Inflammatory macrophage treated with lipopolysaccharide for 4 hours (primary cell): ENCODE data around the gene FER.
"Not testable (repeated sequence)": the region's sequence is repeated elsewhere in the genome, so short reads cannot be mapped to it uniquely, and the experiment has no call there.

ENCODE experiments used
- DNase-seq: peaks from one replicate; pipeline ENCODE4 v3.0.0-alpha.2; 2020

FER gene

DNA sequence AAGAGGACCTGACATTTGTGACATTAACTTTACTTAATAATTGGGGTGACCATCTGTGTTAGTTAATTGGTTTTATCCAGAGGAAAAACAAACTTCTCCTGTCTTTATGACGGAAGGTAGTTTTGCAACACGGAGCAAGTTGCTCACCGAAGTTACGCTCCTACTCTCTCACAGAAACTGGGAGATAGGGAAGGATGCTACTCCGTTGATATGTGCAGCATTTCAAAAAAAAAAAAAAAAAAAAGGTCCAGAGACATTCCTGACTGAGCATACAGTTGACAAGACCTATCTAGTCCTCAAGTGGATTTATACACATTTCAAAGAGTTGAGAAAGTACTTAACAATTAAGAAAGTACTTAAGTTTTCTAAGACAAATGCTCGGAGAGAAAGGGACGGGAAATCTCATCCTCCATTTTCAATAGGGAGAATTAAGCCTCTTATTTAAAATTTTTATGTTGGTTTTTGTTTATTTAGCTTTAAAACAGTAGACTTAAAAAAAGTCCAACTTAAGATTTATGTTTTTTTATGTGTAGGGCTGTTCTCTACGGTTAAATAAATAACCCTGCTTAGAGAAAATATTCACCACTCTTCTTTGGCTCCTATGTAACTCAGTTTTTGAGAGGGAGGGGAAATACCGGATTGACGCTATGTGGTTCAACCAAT lies 455 bp upstream of the FER start:
- no peak for DNase-seq

DNA sequence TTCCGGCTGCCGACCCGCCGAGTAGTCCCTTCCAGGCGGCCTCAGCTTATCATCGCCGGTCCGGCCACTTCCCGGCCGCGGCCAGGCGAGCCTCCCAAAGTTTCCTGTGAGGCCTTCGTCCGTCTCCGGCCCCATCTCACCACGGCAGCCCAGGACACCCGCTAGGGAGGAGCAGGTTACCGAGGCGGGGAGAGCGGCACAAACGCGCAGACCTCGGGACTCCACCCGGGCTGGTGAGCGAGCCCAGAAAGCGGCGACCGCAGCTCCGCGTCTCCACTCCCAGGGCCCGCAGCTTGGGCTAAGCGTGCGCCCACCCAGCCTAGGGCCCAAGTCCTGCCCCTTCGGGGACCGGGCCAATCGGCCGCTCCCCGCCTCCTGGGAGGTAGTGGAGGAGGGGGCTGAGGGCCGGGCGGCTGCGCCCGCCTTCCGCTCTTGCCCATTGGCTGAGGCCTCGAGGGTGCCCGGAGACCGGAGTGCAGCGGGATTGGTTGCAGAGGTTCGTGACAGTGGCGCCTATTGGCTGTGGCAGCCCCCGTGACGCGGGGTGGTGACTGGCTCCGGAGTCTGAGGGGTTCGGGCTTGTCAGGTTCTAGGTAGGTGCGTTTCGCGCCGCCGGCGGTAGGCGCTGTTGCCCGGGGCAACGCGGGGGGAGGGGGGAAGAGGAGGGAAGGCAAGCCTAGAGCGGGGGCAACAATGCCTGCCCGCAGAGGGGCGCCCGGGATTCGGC lies 867 bp downstream of the FER start:
- peak; percentile 98 for DNase-seq

DNA sequence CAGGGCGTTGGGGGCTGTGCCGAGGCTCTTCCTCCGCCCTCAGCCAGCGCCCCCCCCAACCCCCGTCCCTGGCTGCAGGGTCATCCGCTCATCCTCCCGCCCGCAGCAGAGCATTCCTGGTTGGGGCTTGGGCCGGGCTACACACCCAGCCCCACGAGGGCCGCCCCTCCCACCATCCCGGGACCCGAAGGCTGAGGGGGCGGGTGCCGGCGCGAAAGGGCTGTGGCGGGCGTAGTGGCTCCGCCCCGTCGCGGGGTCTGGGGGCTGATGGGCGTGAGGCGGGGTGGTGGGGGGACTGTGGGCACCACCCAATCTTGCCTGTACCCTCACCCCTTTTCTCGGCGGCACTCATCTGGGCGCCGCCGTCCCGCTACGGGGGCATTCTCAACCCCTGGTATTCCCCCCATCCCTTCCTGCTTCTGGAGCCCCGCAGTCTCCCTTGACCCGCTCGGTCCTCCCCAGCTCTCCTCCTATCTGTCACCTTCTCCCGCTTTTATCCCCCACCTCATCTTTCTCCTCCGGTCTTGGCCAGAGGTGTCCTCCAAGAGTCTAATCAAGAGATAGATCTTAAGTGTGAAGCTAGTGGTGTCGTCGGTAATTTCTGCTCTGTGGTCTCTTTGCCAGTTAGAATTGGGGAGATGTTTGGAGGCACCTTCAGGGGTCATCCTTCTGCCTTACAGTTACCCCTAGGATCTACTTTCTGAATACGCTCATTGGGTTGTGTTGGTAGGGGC lies 1.6 kb downstream of the FER start:
- DNase-seq = no peak

DNA sequence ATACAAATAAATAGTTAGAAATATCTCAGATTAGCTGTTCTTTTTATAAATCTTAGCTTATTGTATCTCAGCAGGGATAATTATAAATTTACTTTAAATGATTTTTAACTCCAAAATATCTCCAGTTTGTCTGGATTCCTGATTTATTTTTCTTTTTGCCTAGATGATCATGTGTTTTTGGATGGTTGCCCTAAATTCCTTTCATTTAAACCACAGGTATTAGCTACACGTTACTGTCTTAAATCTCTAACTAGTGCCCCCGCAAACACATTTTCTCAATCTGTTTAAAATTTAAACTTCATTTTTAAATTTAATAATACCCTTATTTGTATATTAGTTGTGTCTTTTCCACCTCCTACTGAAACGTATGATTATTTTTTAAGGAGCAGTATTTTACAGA lies 5.6 kb downstream of the FER start:
- no peak for DNase-seq

DNA sequence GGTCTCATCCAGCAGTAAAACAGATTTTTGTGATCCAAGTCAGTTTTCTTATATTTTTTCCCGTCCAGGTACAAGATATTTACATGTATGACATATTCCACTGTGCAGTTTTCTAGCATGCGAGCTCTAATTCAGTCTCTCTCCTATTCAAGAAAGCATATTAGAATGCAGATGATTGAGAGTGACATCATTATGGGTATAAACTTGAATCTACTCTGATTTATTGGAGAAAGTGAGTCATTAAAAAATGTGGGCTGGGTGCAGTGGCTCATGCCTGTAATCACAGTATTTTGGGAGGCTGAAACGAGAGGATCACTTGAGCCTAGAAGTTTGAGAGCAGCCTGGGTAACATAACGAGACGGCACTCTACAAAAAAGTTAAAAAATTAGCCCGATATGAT lies 6.2 kb downstream of the FER start:
- no peak for DNase-seq

DNA sequence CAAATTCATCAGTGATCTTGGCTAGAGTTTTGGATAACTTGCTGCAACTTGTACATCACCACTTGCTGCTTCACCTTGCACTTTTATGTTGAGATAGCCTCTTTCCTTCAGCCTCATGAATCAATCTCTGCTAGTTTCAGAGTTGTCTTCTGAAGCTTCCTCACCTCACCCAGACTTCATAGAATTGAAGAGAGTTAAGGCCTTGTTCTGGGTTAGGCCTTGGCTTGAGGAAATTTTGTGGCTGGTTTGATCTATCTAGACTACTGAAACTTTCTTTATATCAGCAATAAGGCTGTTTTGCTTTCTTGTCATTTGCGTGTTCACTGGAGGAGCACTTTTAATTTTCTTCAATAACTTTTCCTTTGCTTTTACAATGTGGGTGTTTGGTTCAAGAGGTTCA lies 12.8 kb downstream of the FER start:
- DNase-seq = no peak

DNA sequence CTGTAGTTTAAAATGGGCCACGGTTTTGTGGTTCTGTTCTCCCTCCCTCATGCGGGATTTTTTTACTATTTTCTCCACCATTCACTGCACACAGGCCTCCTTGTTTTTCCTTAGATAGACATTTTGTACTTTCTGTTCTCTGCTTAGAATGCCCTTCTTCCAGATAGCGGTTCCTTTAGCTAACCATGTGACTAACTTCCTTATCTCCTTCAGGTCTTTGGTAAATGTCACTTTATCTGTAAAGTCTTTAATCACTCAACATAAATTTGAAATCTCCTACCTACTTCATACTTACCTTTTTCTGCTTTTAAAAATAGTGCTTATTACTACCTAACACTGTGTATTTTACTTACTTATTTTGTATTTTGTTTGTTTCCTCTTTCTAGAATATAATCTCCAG lies 15.0 kb downstream of the FER start:
- no peak for DNase-seq

DNA sequence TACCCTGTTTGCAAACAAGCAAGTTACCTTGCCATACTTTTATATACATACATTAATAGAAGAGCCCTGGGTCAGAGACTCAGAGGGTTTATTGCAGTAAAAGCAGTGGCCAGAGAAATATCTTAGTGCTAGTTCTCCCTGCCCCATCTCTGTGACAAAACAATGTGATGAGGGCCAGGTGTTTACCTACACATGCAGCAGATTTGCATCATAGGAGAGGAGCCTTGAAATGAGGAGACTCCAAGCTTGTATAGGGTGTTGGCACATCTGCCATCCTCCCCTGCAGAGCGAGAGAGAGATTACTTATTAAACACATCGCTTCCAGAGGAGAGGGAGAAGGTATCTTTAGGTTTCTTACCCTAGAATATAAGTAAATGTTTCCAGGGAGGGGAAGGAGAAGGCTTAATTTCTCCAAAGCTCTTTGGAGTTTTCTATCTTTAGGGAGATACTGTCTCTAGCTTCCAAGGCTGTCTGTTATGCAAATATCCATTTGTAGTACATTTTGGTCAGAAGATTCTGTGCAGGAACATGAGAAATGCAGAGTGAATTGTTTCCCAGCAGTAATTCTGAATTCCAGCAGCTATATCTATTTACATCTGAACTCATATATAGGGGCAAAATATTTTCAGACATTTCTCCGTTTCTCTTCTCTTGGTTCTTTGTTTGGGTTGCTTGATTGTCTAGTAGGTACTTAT lies 15.7 kb downstream of the FER start:
- no peak for DNase-seq

DNA sequence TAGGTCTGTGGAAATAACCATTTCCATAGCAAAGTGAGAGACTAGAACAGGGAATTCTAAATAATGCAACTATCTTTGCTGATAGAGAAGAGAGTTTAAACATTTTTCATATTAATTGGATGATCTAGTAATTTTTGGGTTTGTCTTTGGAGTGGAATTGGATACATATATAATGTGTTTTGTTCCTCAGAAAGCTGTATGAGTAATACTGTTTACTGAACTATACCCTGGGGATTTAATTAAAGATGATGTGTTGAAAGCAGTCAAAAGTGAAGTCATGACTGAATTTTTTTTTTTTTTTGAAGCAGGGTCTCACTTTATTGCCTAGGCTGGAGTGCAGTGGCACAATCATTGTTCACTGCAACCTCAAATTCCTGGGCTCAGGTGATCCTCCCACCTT lies 17.9 kb downstream of the FER start:
- DNase-seq = no peak

DNA sequence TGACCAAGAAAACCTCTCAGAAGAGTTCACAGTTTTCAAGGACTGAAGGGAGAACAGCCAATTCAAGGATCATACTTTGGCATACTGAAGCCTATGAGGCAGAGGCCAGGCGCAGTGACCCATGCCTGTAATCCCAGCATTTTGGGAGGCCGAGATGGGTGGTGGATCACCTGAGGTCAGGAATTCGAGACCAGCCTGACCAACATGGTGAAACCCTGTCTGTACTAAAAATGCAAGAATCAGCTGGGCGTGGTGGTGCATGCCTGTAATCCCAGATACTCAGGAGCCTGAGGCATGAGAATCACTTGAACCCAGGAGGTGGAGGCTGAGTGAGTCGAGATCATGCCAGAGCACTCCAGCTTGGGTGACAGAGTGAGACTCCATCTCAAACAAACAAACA lies 19.2 kb downstream of the FER start:
- DNase-seq = not testable (repeated sequence)

DNA sequence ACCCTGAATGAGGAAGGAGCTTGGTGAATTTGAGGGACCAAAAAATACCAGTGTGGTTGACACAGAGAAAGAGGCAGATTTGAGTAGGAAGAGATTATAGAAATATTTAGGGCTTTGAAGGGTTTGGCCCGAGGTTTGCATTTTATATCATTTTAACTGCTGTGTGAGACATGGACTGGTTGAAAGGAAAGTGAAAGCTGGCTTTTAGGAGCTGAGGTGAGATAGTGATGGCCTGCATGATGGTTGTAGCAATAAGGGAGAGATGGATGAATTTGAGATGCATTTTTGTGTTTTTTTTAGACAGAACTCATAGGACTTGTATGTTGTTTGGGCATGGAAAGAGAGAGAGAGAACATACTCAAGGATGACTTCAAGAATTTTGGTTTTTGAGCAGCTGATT lies 21.7 kb downstream of the FER start:
- DNase-seq = no peak

DNA sequence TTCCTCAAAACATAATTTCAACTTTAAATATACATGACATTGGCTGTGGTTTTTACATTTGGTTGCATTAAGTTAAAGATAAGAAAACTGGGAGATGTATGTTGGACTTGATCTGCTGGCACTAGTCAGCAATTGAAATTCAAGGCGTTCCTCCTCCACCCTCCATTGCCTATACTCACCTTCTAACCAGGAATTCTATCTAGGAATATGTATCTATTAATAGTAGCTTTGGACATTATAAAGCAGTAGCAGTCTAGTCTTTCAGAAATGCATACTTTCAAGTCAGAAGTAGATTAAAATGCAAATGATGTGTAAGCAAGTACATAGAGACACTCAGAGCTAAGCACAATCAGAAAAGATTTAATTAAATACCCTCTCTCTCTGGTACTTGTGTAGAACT lies 24.9 kb downstream of the FER start:
- no peak for DNase-seq

DNA sequence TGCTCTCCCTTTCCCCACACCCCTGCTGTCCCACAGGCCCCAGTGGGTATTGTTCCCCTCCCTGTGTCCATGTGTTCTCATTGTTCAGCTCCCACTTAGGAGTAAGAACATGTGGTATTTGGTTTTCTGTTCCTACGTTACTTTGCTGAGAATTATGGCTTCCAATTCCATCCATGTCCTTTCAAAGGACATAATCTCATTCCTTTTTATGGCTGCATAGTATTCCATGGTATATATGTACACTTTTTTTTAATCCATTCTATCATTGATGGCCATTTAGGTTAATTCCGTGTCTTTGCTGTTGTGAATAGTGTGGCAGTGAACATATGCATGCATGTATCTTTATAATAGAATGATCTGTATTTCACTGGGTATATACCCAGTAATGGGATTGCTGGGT lies 25.6 kb downstream of the FER start:
- DNase-seq = no peak

DNA sequence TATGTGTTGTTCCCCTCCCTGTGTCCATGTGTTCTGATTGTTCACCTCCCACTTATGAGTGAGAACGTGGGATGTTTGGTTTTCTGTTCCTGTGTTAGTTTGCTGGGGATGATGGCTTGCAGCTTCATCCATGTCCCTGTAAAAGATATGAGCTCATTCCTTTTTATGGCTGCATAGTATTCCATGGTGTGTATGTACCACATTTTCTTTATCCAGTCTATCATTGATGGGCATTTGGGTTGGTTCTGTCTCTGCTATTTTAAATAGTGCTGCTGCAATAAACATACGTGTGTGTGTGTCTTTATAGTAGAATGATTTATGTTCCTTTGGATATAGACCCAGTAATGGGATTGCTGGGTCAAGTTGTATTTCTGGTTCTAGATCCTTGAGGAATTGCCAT lies 26.4 kb downstream of the FER start:
- DNase-seq = not testable (repeated sequence)

DNA sequence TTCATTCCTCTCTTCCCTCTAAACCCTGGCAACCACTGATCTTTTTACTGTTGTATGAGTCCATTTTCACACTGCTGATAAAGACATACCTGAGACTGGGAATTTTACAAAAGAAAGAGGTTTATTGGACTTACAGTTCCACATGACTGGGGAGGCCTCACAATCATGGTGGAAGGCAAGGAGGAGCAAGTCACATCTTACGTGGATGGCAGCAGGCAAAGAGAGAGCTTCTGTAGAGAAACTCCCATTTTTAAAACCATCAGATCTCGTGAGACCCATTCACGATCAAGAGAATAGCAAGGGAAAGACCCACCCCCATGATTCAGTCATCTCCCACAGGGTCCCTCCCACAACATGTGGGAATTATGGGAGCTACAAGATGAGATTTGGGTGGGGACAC lies 29.9 kb downstream of the FER start:
- DNase-seq = not testable (repeated sequence)

DNA sequence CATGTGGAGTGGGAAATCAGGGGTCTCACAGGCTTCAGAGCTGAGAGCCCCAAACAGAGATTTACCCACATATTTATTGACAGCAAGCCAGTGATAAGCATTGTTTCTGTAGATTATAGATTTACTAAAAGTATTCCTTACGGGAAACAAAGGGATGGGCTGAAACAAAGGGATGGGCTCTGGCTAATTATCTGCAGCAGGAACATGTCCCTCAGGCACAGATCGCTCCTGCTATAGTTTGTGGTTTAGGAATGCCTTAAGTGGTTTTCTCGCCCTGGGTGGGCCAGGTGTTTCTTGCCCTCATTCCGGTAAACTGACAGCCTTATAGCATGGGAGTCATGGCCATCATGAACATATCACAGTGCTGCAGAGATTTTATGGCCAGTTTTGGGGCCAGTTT lies 36.9 kb downstream of the FER start:
- DNase-seq = not testable (repeated sequence)

DNA sequence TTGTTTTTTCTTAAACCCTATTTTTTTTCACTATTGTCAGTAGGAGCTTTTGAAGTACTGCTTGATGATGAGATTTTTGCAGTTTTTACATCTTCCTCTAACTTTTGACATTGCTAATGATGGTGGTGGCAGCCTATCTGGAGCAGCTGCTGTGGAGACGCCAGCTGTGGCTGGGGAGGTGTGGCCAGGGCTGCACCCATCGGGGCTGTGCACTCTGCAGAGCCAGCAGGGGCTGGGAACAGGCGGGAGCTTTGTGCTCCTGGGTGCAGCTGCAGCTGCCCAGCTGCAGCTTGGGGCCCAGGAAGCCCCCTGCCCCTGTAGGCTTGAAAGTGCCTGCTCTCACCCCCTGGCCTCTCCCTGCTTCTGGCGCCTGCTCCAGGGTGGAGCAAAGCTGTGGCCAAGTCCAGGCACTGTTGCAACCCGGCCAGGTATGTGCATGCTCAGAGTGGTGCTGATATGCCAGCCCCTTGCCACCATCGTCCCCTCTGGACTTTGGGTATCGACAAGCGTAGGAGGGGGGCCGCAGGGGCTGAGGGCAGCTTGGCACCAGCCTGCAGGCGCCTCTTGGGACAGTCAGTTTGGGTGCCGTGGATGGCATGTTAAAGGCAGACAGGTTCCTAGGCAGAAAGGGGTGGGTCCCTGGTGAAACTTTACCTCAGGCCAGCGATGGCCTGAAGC lies 39.2 kb downstream of the FER start:
- DNase-seq = no peak

DNA sequence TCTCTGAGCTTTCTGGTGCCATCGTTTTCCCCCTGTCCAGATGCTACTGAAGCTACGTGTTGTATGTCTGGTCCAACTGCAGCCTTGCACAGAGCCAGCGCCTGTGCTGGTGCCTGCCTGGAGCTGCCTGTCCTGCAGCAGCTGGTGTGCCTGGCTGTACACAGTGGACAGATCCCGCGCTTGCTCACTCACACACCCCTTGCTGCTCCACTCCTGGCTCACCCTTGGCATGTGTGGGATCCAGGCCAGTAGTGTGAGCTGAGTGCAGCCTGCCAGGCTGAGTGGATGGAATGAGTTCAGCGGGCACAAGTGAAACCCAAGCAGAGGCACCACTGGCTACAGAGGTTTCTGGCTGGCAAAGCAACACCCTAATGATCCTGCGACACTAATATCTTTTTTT lies 40.4 kb downstream of the FER start:
- DNase-seq = no peak

DNA sequence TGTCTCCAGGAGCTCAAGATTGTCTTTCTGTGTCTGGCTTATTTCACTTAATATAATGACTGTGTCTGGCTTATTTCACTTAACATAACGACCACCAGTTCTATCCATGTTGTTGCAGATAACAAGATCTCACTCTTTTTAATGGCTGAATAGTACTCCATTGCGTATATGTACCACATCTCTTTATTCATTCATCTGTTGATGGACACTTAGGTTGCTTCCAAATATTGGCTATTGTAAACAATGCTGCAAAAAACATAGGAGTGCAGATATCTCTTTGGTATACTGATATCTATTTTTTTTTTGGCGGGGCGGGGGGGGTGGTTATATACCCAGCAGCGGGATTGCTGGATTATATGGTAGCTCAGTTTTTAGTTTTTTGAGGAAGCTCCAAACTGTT lies 45.5 kb downstream of the FER start:
- DNase-seq = no peak

DNA sequence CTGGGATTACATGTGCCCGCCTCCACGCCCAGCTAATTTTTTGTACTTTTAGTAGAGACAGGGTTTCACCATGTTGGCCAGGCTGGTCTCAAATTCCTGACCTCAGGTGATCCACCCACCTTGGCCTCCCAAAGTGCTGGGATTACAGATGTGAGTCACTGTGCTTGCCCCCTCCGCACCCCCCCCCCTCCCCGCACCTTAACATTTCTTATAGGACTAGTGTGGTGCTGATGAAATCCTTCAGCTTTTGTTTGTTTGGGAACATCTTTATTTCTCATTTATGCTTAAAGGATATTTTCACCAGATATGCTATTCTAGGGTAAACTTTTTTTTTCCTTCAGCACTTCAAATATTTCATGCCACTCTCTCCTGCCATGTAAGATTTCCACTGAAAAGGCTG lies 46.7 kb downstream of the FER start:
- DNase-seq = not testable (repeated sequence)

DNA sequence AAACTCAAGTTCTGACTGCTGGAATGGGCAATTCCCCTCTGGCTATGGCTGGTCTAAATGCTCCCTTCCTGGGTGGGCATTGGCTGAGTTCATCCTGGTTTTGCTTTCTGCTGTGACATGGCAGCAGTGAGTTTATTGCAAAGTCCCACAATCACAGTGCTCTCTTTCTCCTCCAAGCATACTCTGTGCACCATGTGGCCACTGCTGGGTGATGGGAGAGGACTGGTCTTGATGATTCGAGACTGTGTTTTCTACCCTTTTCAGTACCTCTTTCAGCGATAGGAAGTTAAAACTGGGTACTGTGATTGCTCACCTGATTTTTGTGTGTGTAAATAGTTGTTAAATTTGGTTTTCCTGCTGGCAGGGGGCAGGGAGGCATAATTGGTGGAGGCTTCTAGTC lies 49.7 kb downstream of the FER start:
- DNase-seq = no peak

DNA sequence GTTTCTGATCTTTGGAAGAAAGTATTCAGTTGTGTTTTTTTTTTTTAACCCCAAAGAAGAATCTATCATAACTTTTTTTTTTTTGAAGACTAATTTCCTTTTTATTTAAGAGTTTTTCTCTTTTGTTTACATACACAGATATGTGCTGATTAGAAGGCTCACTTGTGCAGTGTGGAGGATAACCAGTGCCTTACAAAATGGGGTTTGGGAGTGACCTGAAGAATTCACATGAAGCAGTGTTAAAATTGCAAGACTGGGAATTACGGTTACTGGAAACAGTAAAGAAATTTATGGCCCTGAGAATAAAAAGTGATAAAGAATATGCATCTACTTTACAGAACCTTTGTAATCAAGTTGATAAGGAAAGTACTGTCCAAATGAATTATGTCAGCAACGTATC lies 50.3 kb downstream of the FER start:
- no peak for DNase-seq
